ENCODE data around the gene CEACAM4.
A peak's percentile ranks its signal among the peaks of the same experiment; 100 is the strongest.
"Not testable (repeated sequence)": the region's sequence is repeated elsewhere in the genome, so short reads cannot be mapped to it uniquely, and the experiment has no call there.

Gene CEACAM4

DNA sequence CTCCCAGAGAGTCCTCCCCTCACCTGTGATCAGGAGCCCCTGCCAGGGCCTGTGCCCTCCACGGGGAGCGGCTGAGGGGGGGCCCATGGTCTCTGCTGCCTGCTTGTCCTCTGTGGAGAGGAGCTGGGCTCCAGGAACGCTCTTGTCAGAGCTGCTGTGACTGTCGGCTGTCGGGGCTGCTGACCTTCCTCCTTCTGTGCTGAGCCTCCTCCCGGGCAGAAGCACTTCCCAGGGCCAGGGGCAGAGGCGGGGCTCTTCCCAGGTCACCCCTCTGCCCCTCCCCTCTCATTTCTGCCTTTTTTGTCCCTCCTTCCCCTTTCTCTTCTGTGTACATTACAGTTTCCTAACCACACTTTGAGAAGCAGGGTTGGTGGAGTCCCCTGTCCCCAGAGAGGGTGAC, at the start of gene CEACAM4:
TSS of gene CEACAM4 (minus strand) at position 198 of the 400 bp plus-strand sequence. CDS start at position 87, 111 bp downstream.
- peak in 4 of 14 donors; percentile 0 to 15 (median 6) for DNase-seq

DNA sequence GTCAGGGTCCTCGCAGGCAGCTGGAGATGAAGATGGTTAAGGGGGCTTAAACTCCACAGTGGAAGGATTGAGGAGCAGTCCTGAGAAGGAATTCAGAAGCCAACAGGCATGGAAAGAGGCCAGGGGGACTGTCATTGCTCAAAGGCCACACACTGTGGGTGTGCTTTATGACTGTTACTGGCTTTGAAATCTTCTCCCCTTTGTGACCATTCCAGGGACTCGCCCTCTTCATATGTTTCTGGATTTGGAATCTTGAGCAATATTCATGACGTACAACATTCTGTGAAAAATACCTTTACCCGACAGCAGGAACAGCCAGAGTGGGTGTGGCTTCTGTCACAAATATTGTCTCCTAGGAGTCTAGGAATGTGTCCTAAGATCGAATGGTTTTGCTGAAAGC, 44.6 kb upstream of the CEACAM4 start:
- no peak for DNase-seq

DNA sequence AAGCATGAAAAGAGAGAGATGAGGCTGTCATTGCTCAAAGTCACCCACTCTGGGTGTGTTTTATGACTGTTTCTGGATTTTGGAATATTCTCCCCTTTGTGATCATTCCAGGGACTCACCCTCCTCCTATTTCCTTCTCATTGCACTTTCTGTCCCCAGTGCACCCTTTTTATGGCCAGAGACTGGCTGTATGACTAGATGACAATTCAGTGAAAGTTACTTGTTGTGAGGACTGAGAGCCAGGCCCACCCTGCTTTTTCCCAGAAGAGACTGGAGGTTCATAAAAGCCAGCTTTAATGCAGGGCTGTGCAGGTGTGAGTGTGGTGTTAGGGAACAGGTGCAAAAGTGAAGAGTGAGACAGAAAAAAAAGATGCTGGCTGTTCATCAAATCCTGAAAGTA, 43.9 kb upstream of the CEACAM4 start:
- no peak for DNase-seq

DNA sequence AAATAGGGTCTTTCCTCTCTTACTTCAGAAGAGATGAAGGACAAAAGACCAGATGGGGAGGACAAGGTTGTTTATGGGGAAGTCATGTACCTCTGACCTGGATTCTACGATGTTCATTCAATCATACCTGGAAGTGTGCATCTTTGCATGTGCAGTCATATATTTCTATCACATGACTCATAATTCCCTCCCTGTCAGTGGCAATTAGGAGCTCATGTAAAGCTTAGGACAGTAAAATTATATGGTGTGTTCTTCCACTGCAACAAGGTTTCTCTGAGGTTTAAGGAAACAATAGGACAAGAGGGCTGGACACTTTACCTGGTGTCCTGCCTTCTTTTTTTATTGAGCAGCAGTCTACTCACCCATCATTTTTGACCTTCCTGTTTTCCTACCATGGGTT, 41.4 kb upstream of the CEACAM4 start:
- no peak for DNase-seq

DNA sequence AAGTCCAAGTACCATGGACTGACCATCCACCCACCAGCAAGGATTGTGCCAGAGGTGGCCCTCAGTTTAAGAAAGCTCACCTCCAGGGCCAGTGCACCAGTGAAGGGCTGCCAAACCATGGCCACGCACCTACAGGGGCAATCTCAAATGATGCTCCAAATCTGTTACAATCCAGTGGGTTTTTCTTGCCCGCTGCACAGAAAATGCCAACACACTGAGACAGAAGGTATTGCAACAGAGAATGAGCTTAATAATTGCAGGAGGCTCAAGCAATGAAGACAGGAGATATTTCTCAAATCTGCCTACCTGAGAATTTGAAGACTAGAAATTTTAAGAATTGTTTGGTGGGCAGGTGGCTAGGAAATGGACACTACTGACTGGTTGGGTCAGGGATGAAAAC, 39.2 kb upstream of the CEACAM4 start:
- no peak for DNase-seq

DNA sequence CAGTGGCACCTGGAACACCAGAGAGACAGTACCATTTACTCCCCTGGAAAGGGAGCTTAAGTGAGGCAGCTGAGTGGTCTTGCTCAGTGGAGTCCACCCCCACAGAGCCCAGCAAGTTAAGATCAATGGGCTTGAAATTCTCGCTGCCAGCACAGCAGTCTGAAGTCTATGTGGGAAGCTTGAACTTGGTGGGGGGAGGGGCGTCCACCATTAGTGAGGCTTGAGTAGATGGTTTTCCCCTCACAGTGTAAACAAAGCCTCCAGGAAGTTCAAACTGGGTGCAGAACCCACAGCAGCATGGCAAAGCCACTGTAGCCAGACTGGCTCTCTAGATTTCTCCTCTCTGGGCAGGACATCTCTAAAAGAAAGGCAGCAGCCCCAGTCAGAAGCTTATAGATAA, 30.3 kb upstream of the CEACAM4 start:
- no peak for DNase-seq

DNA sequence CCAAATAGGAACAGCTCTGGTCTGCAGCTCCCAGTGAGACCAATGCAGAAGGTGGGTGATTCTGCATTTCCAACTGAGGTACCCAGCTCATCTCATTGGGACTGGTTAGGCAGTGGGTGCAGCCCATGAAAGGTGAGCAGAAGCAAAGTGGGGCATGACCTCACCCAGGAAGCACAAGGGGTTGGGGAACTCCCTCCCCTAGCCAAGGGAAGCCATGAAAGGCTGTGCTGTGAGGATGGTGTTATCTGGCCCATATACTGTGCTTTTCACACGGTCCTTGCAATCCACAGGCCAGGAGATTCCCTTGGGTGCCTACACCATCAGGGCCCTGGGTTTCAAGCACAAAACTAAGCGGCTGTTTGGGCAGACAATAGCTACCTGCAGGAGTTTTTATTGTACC, 29.9 kb upstream of the CEACAM4 start:
- DNase-seq, result not testable (repeated sequence)

DNA sequence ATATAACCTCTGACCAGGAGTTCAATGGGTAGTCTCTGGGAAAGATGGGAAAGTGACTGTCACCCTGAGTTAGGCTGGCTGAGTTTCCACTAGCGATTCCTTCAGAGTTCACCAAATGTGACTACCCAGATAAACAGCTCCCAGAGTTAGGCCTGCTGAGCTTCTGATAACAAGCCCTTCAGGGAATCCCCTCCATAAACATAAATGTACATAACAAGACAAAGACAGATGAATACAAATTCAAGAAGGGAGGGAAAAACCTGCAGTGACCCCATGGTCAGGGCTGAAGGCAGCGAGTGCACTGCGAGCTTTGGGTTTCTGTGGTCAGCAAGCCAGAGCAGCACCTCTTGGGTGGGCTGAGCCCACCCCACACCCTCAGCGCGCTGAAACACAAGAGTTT, 25.4 kb upstream of the CEACAM4 start:
- DNase-seq, result no peak

DNA sequence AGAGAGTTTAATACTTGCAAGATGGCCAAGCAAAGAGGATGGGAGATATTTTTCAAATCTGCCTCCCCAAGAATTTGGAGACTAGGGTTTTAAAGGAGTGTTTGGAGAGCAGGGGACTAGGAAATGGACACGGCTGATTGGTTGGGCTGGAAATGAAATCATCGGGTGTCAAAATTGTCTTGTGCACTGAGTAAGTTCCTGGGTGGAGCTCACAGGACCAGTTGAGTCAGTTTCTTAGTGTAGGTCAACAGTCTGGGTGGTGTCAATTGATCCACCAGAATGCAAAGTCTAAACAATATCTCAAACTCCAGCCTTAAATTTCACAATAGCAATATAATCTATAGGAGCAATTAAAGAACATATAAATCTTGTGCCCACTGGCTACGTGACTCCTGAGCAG, 23.0 kb upstream of the CEACAM4 start:
- no peak for DNase-seq

DNA sequence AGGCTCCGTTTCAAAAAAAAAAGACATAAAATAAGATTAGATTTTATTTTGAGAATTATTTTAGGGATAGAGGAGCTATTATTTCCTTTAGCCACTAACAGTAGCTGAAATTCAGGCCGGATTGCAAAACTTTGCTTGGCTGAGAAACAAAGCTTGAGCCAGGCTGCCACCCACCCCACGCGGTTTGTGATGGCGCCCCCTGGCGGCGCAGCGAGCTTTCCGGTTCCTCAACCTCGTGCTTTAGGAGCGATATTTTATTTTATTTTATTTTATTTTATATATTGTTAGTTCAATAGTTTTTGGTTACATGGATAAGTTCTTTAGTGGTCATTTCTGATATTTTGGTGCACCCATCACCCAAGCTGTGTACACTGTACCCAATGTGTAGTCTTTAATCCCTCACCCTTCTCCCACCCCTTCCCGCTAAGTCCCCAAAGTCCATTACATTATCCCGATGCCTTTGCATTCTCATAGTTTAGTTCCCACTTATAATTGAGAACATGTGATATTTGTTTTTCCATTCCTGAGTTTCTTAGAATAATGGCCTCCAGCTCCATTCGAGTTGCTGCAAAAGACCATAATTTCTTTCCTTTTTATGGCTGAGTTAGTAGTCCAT, 19.8 kb upstream of the CEACAM4 start:
- DNase-seq, result no peak

DNA sequence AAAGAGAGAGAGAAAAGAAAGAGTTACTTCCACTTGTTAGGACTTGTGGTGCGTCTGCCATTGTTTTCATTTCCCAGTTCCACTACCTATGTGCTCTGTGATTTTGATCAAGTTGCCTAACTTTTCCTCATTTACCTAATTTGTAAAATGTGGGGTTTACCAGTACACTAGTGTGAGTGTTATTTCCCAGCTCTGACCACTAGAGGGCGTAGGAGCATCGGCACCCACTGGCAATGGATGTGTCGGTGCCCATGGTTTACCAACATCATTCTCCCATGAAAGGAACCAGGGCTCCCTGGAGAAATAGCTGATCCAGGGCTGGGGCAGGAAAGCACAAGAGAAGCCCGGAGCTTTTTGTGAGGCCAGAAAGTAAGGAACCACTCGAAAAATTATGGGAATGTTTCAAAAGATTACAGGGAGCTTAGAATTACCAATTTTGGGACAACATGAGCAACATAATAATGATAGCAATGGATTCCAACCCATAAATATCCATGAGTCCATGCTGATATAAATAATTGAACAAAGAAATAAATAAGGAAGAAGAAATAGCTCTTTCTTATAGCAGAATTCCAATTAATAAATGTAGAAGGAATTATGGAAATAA, 15.1 kb upstream of the CEACAM4 start:
- peak in 8 of 14 donors; percentile 1 to 61 (median 19) for DNase-seq

DNA sequence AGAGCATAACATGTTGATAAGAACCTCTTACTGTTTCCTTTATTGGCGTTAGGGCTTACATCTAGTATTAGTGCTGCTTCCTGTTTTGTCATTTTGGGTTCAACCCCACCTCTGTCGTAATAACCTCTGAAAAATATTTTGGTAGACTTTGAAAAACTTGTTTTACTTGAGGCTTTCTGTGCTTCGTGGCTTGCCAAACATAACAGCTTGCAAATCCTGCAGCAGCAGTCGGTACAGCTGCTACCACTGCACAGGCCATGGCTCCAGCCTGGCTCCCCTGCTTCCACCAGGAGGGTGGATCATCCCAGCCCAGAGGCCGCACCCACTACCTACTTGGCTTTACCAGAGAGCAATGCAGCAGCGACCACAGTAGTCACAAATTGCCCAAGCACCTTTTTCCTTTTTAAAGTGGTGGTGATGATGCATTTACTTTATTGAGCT, 11.8 kb upstream of the CEACAM4 start:
- DNase-seq, result no peak

DNA sequence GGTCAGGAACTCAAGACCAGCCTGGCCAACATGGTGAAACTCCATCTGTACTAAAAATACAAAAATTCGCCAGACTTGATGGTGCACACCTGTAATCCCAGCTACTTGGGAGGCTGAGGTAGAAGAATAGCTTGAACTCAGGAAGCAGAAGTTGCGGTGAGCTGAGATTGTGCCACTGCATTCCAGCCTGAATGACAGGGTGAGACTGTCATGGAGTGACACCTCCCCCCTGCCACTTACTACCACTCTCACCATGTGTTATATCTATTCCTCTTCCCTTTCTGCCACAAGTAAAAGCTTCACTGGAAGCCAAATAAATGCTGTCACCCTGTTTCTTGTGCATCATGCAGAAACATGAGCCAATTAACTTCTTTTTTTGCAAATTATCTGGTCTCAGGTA, 10.6 kb upstream of the CEACAM4 start:
- no peak for DNase-seq

DNA sequence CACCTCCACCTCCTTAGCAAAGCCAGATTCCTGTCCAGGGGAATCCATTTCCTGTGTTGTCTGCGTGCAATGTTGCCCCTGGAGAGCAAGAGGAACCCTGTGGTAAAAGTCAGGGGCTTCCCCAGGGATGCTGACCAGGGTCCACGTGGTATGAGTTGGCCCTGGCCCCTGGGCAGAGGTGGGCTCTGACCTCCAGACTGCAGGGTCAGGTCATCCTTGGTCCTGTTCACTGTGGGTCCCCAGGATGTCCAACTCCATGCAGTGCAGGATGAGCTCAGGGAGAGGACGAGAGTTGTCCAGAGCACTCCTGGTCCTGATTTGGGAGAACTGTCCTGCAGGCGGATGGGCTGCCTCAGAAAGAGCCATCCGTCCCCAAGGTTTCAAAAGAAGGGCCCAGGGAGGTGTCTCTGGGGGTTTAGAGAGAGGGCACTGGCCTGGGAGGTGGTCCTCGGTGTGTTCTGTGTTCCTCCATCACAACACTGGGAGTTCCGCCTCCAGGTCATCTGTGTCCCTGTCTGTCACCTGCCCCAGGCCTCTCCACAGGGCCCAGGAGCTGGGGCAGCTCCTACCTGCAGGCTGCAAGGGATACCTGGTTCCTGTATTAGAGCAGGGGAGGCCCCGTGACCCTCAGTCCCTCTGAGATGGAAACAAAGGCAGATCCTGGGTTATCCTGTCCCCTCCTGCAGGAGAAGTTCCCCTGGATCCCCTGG, 1.2 kb upstream of the CEACAM4 start:
- no peak for DNase-seq

DNA sequence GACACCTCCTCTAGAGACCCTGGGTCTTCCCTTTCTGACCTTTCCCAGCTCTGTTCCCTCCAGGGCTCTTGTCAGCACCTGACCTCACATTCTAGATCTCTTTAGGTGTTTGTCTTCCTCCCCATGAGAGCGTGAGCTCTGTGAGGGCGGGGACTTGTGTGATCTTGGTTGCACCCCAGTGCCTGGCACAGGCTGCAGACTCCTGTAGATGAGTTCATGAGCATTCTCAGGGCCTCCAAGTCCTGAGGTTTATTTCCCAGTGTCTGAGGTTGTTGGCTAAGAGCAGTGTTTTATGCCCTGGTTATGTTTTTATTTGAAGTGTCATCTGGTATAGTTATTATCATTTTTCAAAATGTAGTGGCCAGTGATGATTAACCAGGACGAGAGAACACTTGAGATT, 596 bp downstream of the CEACAM4 start:
- DNase-seq, result no peak

DNA sequence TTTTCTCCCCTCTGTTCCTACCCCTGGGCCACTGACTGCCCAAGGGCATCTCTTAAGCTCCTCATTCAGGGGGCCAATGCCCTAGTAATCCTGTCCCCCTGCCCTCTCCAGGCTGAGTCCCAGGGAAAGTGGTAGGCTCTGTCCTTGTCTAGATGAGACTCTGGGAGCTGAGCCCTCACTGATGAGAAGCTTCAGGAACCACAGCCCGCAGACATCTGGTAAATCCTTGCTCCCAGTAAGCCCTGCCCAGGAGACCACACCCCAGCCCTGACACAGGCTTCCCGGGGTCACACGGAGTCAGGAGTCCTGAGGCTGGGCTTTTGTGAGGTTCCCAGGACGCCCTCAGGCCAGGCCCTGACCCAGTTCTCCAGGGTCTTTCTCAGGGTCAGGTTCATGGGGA, 1.9 kb downstream of the CEACAM4 start:
- DNase-seq, result no peak

DNA sequence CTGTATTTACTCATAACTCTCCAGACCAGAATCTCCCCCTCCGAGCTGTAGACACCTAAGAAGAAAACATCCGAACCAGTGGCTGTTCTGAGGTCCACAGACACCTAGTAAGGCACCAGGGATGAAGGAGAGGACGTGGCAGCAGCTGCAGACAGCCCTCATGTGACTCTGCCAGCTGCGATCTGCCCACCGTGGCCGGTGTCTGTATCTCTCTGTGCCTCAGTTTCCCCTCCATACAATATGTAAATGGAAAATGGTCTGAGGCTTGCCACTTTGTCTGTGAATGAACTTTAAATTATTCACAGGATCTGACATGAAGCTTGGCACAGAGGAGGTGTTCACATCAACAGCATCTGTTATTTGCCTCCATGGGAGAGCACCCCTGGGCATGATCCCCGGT, 2.4 kb downstream of the CEACAM4 start:
- no peak for DNase-seq

DNA sequence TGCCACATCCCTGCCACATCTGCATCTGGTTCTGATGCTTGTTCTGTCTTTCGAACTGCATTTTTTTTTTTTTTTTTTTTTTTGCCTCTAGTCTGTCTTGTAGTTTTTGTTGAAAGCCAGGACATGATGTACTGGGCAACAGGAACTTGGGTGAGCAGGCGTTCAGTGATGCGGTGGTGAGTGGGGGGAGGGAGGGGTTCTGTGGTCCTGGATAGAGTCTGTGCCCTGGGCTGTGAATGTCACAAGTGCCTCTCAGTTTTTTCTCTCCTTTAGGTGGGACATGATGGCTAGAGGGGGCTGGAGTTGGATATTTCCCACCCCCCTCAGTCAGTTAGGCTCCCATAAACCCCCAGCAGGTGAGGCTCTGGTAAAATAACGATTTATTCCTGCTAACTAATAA, 3.5 kb downstream of the CEACAM4 start:
- no peak for DNase-seq

DNA sequence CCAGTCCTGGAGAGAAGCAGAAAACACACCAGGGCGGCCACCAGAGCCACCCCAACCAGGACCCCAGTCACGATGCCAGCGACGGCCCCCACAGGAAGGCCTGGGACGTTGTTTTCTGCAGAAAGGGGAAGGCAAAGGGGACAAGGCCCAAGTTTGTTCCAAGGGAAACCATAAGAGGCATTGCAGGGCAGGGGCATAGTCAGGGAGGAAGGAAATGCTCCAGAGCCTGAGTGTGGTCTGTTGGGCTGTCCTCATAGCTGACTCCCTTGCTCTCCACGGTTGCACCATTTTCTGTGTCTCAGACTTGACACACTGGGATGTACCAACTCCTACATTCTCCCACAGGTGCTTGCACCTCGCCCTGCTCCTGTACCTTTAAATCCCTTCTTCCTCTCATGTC, 5.2 kb downstream of the CEACAM4 start:
- no peak for DNase-seq

DNA sequence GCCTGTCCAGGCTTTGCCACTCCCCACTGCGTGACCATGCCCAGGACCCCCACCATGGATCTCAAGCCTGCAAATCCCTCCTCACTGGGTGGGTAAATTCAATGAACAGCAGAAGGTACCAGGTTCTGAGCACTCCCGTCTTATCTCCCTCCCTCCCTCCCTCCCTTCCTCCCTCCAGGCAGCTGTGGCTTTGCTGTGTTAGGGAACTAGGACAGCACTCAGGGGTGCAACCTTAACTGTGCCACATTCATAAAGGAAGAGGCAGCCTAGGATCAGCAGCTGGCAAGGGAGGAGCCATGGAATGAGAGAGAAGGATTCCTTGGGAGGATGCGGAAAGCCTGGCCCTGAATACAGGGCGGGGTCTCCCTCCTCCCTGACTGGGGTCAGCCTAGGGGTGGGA, 5.6 kb downstream of the CEACAM4 start:
- no peak for DNase-seq

DNA sequence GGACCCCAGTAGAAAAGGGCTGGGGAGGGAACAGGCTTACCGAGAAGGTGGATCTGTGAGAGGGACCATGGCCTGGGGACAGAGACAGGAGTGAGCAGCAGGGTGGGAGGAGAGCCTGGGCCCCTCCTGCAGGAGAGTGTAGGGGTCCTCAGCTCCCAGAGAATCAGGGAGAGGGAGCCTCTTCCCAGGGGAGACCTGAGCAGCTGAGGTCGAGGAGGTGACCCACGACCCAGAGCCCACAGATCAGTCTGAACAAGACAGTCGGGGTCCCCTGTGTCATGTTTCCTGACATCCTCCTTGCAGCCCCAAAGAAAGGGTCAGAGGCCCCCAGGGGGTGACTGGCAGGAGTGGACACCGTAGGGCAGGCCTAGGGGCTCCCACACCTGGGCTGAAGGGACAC, 6.7 kb downstream of the CEACAM4 start:
- DNase-seq, result no peak

DNA sequence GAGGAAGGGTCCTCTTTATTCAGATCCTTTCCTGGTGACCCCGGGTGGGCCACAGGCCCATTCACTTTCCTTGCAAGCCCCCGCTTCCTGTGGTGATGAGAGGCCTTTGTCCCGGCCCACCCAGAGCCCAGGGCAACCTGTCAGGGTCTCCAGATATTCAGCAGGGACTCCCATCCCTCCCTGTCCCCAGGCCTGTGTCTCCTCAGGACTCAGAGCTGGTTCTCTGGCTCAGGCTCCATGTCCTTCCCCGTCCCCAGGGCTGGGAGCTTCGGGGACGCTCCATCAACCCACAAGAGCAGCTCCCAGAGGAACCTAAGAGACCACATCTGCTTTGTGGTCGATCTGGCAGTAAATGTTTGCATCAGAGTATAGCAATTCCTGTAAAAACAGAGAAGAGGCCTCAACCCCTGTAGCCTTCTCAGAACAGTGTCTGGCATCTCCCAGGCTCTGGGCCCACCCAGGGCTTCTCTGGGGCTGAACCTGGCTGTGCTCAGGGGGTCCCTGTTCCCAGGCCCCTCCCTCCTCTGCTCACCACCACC, 7.8 kb downstream of the CEACAM4 start:
- no peak for DNase-seq

DNA sequence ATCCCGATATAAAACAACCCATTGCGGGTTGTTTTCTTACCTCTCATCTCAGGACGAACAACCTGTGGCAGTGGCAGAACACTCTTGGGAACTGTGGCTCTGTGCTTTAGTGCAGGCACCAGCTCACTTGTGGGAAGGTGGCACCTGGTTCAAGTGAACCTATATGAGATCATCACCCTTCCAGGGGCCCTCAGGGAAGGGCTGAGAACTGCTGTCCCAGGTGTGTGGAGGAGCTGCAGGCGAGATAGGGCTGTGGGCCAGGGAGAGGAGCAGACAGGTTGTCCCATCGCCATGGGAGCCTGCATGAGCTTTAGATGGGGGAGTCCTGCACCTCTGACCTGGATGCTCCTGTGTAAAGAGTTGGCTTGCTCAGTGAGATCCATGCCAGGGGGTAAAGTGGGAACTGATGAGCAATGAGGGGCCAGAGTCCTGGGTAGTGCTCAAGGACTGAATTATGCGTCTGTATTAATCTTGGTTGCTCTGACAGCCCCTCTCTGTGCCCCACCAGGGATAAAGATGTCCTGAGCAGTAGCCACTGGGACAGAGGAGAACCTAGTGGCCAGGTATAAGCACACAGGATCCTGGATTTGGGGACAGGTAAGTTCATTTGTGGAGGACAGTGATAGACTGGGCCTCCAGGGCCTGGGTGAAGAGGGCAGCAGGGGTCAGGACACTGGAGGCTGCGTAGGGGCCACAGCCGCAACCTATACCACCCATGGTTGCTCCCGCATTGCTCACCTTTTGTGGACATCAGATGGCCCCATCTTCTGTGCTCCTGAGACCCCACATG, 8.7 kb downstream of the CEACAM4 start:
- DNase-seq, result no peak

Measured in C1 segment of cervical spinal cord (tissue), 14 donors.